Stimulated activated CD4-positive, alpha-beta T cell treated with anti-CD3 and anti-CD28 coated beads, Interleukin-2, amount 100 ng/mL, for 48 hours (primary cell): Measurements from ENCODE around the gene SND1.

Experiments
- DNase-seq, 2 donors: peaks; one replicate each; pipeline ENCODE4 v3.0.0-alpha.2; 2020

The SND1 gene

DNA sequence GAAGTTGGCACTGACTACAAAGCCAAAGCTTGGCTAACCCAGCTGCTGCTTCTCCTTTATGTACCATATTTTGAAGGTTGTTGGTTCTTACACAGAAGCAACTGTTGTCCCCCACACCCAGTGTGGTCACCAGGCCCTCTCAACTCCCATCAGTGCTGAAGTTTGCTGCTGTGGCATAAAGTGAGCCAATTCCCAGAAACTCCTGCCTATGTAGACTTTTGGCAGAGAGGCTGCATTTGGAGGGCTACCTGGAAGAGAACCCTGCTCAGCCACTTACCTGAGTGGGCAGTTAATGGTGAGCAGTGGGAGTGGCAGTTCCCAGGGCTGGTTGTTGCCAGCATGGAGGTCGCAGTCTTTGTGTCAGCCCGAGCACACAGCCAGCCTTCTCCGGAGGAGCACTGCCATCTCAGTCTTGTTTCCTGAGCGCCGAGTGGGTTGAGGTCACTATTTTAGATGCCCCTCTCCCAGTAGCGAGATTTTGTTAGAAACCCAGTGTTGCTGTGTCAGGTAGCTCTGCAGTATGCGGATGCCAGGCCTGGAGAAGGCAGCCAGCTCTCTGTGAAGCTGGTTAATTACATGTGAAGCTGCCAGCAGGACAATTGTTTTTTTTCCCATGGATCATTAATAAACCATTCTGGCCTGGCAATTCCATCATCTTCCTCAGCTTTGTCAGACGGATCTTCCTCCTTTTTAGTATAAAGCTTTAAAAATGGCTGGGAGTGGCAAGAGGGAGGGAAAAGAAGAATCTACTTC lies 354.7 kb downstream of the SND1 start:
- no peak for DNase-seq

DNA sequence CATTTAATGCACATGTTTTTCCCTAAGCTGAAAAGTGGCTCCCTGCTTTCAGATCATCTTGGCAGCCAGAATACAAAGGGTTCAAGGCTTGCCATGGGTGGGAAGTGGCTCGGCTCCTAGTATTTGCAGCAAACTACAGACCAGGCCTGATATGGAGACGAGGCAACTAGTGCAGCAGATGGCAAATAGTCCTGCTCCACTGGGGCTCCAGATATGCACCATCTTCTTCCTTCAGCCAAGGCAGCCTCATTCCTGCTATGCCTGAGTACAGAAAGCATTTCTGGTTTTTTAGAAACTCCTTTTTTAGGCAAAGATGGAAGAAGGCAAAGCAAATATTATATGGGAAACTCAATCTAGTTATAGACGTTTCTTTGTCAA lies 355.3 kb downstream of the SND1 start:
- no peak for DNase-seq

DNA sequence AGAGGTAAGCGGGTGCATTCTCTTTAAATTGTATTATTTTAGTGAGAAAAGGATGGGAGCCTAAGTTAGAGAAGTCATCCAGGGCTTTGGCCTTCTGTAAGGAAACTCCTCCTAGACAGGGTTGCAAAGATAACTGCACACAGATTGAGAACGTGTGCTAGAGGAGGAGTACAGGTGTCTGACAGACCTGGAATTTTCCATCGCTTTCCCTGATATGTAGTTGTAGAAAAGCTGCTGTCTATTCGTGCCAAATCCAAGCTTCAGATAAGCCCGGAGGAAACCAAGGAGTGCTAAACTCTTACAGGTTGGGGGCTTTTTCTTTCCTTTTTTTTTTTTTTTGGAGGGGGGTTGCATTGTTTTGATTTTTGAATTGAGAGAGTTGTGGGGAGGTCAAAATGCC lies 356.1 kb downstream of the SND1 start:
- no peak for DNase-seq

DNA sequence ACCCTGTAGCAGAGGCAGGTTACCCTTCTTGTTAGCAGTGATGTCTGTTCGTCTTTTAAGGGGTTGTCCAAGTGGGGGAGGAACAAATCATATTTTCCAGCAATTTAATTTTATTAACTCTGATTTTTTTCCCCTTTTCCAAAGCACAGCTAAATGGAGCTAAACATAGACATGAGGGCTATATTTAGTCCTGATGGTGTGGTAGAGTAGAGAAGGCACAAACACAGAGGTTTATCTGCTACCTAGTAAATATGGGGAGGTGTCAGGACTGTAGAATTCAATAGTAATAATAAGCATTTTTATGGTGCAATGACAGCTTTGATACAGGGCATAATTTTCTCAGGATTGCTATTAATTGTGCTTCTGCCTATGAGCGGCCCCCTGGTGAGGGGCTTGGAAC lies 356.8 kb downstream of the SND1 start:
- no peak for DNase-seq

DNA sequence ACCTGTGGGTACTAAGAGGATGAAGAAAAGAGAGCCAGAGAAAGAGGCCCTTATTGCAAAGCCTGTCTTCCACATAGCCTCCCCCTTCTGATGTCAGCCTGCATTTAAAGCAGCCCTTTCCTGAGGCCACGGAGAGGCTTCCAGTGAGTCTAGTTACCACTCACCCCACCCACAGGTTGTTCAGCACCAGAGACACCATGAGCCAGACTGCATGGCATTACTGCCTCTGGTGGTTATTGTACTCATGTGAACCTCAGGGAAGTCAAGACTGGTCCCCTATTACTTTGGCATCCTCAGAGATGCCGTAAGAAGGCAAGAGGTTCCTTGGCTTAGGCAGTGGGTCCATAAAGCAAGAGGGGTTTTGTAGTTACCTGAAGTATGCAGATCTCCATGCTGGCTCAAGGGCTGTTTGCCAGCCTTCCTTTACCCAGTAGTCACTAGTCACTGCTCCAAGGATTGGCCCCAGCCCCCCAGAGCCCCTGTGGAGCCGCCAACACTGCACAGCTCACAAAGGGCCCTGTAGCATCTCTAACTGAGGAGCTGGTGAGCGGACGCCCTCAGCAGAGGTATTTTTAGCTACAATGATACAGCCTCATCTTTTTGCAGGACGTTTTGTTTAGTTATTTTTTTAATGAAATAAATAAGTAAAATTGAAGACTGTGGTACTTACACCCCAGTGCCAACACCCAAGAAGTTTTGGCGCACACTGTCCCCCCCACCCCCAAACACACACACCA lies 358.6 kb downstream of the SND1 start:
- no peak for DNase-seq

DNA sequence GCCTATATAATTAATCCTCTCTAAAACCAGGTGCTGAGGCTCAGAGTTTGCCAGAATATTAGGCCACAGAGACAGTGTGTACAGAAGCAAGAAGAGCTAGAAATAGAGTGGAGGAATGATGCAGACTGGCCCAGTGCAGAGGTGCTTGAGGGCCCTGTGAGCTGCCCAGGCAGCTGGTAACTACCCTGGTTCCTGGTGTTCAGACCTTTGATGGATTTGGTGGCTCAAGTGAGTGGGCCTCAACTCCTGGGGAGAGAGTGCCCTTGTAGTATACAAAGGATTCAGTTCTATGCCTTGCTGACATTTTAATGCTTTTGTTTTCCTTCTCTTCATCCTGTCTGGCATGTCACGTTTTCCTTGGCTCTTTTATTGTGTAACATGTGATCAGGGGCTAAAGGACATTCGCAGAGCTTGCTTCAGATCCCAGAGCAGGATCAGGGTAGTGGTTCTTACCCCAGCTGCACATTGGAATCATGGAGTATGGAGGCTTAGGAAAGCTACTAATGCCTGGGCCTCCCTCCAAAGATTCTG lies 359.2 kb downstream of the SND1 start:
- no peak for DNase-seq

DNA sequence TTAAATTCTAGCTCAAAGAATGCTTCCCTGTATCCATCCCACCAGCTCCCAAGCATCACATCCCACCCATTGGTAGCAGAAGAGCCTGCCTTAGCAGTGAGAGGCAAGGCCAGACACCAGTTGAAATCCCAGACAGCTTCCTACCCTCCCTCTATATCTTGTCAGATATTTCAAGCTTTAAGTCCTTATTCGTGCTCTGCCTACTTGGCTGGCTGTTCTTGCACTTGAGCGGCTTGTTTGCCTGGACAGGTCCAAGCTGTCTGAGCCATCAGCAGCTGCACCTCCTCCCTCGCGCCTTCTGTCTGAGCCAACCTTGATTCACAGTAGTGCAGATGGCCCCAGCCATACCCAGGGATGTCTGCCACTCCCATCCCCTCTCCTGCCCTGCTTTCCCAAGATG lies 362.8 kb downstream of the SND1 start:
- no peak for DNase-seq

DNA sequence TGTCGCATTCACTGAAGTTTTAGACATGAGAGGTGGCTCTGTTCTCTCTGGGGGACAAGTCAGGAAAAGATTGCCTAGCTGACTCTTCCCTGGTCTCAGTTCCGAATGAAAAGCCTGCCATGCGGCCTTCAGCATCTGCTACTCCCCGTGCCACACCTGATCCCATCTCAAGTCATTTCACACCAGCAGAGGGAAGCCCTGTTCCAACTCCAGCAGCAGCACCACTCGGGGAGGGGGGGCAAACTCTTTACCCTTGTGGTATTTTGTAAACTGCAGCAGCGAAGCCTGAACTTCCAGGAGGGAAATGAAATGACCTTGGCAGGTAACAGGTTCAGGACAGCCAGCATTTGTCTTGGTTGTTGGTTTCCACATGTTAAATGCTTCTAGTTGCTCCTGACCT lies 365.5 kb downstream of the SND1 start:
- DNase-seq, result no peak

DNA sequence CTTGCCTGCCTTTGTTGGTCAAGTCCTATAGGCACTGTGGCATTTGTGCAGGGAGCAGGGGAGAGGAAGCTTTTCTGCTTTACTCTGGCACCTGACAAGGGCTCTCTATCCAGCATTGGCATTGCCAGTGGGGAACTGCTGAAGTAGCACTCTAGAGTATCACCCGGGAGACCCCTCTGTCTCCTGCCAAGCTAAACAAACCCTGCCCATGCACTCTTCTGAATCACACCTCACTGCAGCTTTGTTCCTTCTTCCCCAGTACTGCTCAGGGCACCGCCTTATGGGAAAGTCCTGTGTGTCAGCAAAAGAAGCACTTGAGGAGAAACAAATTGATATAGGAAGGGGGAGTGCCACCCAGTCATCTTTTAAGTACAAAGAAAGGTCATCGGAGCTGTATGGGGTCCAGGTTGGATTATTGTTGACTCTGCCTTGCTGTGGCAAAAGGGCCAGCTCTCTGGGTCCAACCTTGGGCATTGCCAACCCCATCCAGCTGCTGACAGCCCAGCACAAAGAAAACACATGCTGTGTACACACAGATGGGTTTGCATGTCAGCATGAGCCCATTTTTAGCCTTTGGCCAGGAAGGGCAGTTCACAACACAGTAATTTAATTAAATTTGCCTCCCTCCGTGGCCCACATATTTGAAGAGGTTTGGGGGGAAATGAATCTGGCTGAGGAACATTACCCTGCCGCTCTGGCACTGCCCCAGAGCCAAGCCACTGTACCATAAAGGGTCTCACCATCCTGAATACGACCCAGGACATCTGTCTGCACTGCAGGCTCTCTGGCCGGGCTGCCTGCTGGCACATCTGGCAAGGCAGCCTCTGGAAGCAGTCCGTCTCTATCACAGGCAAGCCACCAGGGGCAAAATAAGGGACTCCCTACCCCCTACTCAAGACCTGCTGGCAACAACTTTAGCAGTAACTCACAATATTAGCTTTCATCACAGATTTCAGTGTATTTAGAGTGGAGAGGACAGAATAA lies 366.2 kb downstream of the SND1 start:
- DNase-seq, result no peak

DNA sequence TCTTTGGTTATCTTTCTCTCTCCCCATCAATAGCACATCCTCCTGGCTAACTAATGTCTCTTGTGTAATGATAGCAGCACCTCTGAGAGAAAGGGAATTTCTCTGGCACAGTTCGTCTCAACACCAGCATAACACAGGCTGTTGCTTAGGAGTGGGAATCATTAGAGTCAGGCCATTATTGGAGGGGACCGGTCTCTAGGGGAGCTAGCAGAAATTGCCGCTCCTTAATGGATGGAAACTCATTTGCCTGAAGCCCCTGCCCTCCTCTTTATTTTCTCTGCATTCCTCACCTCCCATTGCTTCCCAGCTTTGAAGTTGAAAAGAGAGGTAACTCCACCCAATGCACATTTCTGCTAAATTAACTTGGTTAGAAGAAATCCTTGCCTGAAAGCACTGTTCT lies 367.3 kb downstream of the SND1 start:
- DNase-seq, result no peak

DNA sequence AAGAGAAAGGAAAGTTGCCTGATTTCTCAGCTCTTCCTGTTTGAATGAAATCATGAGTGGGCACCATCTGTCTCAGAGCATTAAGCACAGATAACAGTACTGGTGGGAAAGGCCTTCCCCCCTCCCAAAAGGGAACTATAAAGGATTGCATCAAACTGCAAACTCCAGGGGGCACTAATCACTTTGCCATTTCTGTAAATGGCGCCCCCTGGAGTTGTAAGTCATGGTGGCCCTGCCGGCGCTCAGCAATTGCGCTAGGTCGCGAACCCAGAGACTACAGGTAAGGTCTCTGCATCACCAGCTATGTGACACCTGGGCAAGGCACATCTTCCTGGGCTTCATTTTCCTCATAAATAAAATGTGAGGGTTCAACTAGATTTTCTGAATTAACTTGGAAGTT lies 368.2 kb downstream of the SND1 start:
- peak; percentile 36 to 41 for DNase-seq

DNA sequence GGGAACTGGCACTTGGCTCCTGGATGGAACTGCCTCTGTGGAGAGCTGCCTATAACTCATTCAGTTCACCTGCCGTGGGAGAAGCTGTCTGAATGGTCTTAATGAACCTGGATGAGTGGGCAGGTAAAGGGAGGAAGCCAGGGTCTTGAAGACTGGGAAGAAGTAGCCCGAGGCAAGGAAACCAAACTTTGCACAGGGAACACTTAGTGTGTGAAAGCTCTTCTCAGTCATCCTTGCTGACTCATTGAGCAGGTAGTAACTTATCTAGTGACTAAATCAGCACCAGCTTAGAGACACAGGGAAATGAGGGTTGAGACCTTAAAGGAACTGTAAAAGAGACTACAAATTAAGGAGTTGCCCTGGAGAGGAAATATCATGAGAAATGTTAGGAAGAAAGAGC lies 369.4 kb downstream of the SND1 start:
- no peak for DNase-seq

DNA sequence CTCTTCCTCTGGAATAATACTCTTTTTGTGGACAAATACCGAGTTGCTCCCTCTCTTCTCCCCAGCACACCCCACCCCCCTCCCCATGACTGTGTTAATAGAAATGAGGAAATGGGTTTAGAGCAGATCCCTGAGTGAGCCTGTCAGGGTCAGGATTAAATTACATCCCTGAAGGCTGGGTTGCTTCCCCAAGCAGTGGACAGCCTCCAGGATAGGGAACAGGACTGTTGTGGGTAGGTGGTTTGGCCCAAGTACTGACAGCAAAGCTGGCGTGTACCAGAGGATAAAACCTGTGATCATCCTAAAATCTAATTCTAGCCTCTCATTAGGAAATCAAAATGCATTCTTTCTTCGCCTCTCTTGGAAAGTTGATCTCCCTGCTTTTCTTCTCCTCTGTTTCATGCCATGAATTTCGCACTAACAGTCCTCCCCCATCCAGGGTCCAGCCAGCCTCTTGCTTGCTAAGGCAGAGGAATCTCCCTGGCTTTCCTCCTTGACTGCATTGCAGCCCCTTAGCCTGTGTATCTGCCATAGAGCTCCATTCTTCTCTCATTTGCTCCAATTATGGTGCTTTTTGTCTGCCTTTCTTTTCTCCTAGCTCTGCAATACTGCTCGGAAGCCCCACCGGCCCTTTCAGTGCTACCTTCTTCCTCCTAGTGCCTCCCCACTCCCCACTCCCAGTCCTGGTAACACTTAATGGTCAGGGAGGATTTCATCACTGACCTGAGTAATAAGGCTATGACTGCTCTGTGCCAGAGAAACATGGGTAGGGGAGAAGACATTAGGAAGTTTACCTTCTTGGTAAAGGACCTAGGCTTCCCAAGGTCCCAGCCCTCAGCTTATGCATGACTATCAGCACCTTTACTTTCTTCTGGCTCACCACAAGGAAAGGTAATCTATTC lies 370.9 kb downstream of the SND1 start:
- DNase-seq, result no peak

DNA sequence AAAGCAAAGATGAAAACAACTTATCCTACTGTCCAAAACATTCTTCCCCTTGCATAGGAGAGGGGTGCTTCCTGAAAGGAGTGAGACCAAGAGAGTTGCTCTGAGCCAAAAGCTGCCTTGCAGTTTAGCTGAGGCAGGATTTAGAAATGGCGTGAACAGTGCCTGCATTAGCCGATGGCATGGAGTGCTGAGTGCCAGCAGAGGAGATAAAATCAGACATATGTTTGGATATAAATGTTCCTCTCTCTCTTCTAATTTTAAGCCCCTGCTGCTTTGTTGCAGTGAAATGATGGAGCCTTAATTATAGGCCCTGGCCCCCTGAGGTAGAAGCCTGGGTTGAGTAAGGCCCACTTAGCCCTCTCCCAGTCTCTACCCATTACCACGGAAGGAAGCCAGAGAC lies 372.2 kb downstream of the SND1 start:
- DNase-seq, result no peak

DNA sequence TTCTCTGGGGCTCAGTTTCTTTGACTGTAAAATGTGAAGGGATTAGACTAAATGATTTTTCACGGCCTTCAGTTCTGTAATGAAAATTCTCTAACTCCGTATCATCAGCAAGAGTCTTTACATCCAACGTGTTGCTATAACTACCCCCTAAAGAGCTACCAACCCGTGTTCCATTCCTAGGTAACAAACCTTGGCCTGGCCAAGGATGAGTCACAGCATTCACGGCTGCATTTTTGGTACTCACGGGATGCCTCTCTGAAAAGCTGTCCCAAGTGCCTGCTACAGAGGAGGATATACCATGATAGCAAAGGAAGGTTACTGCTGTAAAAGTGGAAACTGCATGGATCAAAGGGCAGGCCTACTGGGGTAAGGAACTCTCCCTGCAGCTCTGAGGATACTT lies 373.4 kb downstream of the SND1 start:
- no peak for DNase-seq

DNA sequence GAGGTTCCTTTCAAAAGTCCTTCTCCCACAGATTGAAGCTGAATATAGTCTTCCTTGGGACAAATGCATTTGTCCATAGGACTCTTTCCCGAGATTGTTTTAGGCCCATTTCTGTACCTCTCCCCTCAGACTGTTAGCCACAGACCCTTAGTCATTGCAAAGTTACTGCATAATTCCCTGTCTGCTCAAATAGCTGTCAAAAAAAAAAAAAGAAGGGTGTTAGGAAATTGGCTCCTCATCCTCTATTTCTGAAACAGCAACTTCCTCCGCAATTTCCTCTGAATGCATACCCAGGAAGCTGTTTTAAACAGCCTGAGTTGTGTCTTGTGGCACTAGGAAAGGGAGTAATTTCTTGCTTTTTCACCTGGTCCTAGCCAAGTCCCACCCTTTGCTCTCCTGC lies 373.8 kb downstream of the SND1 start:
- DNase-seq, result no peak

DNA sequence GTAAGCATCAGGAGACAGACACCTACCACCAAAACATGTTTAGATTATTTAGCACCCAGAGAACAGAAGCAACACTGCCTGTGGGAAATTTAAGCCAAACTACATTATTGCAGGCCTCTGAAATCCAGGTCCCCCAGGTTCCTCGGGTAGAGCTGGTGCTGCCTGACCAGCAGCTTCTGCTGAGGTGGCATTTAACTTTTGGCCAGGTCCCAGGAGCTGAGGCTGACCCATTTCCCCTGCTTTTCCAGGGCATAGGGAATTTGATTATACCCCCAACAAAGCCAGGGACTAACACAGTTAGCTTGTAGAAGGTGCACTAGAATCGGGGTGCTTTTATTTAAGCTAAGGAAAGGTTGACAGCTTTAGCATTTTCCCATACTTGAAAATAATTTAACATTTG lies 374.6 kb downstream of the SND1 start:
- DNase-seq, result no peak

DNA sequence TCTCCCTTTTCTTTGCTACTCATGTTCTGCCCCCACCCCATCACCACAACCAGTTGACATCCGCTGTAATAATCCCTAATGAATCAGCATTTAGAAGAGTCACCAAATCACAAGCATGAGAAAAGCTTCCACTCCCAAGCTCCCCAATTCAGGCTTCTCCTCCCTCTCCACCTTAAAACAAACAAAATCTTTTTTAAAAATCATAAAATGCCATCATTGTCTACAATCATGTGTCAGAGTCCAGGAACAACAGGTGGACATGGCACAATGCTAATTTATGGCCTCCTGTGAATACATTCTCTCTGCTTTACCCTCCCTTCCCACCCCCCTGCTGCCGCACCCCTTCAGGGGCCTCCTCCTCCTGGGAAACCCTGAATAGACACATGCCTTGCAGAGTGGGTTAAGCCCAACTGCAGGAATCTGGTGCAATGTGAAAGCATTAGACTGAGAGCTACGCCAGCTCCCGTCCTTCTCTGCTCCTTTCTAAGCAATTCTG lies 375.5 kb downstream of the SND1 start:
- DNase-seq, result no peak

DNA sequence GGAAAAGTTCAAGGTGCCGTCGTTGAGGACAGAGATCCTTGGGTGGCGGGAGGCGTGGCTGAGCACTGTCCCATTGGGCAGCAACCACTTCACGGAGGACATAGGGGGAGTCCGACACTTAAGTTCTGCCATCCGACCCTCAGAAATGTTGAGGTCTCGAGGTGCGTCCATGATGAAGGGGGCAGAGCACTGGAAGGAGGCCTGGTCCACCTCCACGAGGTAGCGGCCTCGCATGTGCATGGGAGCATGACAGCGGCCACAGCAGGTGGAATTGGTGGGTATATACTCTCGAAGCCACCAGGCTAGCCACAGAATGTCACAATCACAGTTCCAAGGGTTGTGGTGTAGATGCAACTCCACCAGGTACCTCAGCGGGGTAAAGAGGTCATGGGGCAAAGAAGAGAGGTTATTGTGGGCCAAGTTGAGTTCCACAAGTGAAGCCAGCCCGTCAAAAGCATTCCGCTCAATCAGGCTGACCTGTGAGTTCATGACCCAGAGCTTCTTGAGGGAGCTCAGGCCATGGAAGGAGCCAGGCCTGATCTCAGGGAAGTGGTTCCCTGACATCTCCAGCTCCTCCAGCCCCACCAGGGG lies 377.5 kb downstream of the SND1 start:
- no peak for DNase-seq

DNA sequence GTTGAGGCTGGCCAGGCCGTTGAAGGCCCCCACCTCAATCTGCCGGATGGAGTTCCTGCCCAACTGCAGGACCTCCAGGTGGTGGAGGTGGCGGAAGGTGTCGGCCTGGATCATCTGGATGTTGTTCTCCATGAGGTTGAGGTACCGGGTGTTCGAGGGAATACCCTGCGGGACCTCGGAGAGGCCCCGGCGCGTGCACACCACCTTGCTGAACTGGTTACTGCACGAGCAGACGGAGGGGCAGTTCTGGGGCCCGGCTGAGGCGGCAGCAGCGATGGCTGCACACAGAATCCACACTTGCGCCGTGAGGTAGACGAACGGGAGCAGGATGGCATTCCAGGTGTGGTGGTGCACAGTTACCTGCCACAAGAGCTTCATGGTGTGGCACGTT lies 378.3 kb downstream of the SND1 start:
- no peak for DNase-seq
